ENCODE measurements around the gene CSF1R.

CSF1R gene

GRCh38 chr5:150021491-150022157 lies 64.7 kb downstream of the CSF1R start:
- Histone ChIP-seq H4K20me1 (ENCODE audit: control insufficient read depth, insufficient read depth, low read depth, low read length) (no peaks in the 10 kb centered on the region), H3K79me2 (ENCODE audit: control insufficient read depth, low read length) (no peaks in the 10 kb centered on the region), H3K4me2 (ENCODE audit: low read length) (no peak overlapping the region), H3K4me1 (ENCODE audit: control insufficient read depth, low read length) (no peaks in the 10 kb centered on the region), H3F3A (ENCODE audit: control insufficient read depth, insufficient read depth) (no peaks in the 10 kb centered on the region), H3K9me2 (replicated peaks; ENCODE audit: control insufficient read depth, low read length) (no peaks in the 10 kb centered on the region), H3K9me3 (ENCODE audit: control insufficient read depth, insufficient read depth, low read length) (no peaks in the 10 kb centered on the region), H3K36me3 (ENCODE audit: control insufficient read depth, low read length) (peaks cover 97% of the 10 kb centered on the region), H3K4me3 (ENCODE audit: low read length) (no peak overlapping the region), H3K27ac (ENCODE audit: low read depth, low read length) (no peak overlapping the region), H3K27me3 (ENCODE audit: control insufficient read depth, low read length) (no peaks in the 10 kb centered on the region)
- TF ChIP-seq EZH2phosphoT487 (IDR thresholded peaks at IDR 0.05; ENCODE audit: borderline replicate concordance, low read length) (no peak), CTCF (IDR thresholded peaks at IDR 0.05; ENCODE audit: low read depth, low read length, poor library complexity, severe bottlenecking) (no peak)

- Histone ChIP-seq H3K36me3 (ENCODE audit: control insufficient read depth, low read length) (peaks cover 100% of the 10 kb centered on the region), H3K9me3 (ENCODE audit: control insufficient read depth, insufficient read depth, low read length) (peaks cover 9% of the 10 kb centered on the region; the same call in 1 of the 2 replicates), H3F3A (ENCODE audit: control insufficient read depth, insufficient read depth) (no peaks in the 10 kb centered on the region), H4K20me1 (ENCODE audit: control insufficient read depth, insufficient read depth, low read depth, low read length) (no peaks in the 10 kb centered on the region), H3K79me2 (ENCODE audit: control insufficient read depth, low read length) (no peaks in the 10 kb centered on the region), H3K4me1 (ENCODE audit: control insufficient read depth, low read length) (no peaks in the 10 kb centered on the region), H3K4me2 (ENCODE audit: low read length) (no peak overlapping the region), H3K9me2 (replicated peaks; ENCODE audit: control insufficient read depth, low read length) (no peaks in the 10 kb centered on the region), H3K27ac (ENCODE audit: low read depth, low read length) (no peak overlapping the region), H3K4me3 (ENCODE audit: low read length) (no peak overlapping the region), H3K27me3 (ENCODE audit: control insufficient read depth, low read length) (no peaks in the 10 kb centered on the region)
- no peak for TF ChIP-seq CTCF (IDR thresholded peaks at IDR 0.05; ENCODE audit: low read depth, low read length, poor library complexity, severe bottlenecking)
- no peak for TF ChIP-seq EZH2phosphoT487 (IDR thresholded peaks at IDR 0.05; ENCODE audit: borderline replicate concordance, low read length)
Observed at GRCh38 chr5:150020249-150020648, 66.1 kb downstream of the CSF1R start.

DNA sequence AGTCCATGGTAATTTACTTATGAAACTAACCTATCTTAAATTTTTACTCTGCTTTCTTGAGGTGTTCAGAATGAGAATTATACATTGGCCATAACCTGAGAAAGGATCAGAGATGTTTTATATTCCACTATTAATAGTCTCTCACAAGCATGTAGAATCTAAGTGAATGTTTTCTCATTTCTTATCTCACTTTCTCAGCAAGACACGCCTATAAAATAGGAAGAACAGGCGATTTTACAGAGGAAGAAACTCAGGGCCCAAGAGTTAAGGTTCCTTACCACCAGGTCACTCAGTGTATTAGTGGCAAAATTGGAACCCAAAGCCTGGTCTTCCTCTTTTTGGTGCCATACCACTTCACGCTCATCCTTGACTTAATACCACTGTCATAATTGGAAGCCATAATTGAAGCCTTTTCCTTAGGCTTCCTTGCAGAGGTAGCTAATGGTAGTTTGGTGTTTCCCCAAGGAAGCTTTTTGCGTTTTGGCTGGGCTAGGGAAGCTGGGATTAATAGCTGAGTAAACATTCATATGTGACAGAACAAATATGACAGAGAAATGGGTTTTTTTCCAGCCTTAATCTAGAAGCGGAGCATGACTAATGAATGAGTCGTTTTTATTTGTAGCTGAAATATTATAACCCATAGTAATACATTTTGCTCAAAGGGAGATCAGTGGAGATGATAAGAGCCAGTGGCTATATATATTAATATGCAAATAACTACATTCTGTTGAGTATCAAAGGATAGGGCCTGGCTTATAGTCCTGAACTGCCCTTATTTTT lies 68.9 kb downstream of the CSF1R start:
- no peak overlapping the region for H3K4me3 ChIP-seq (ENCODE audit: low read length)
- no peaks in the 10 kb centered on the region for H3K4me1 ChIP-seq (ENCODE audit: control insufficient read depth, low read length)
- H4K20me1 ChIP-seq (ENCODE audit: control insufficient read depth, insufficient read depth, low read depth, low read length) = no peaks in the 10 kb centered on the region

More for the DNA sequence above, 68.9 kb downstream of the CSF1R start:
- Histone ChIP-seq H3K36me3 (ENCODE audit: control insufficient read depth, low read length) (peaks cover 100% of the 10 kb centered on the region), H3F3A (ENCODE audit: control insufficient read depth, insufficient read depth) (no peaks in the 10 kb centered on the region), H3K4me2 (ENCODE audit: low read length) (no peak overlapping the region), H3K27me3 (ENCODE audit: control insufficient read depth, low read length) (no peaks in the 10 kb centered on the region), H3K27ac (ENCODE audit: low read depth, low read length) (no peak overlapping the region), H3K9me2 (replicated peaks; ENCODE audit: control insufficient read depth, low read length) (no peaks in the 10 kb centered on the region), H3K9me3 (ENCODE audit: control insufficient read depth, insufficient read depth, low read length) (peaks cover 18% of the 10 kb centered on the region; the same call in 1 of the 2 replicates), H3K79me2 (ENCODE audit: control insufficient read depth, low read length) (no peaks in the 10 kb centered on the region; the same call in 1 of the 2 replicates)
- TF ChIP-seq EZH2phosphoT487 (IDR thresholded peaks at IDR 0.05; ENCODE audit: borderline replicate concordance, low read length) (no peak), CTCF (IDR thresholded peaks at IDR 0.05; ENCODE audit: low read depth, low read length, poor library complexity, severe bottlenecking) (no peak)

Data from DOHH2 (cell line).